Parathyroid adenoma (tissue), 2 donors: ENCODE results near the gene SUPT5H.
A peak's percentile ranks its signal among the peaks of the same experiment; 100 is the strongest.

ENCODE experiments used
- H2AFZ ChIP-seq: fragments of 300-600 bp; sonication (generic); one replicate; pipeline ENCODE4 v1.7.0; 2017; ENCODE audit warnings: antibody characterized with exemption, mild to moderate bottlenecking
- H3K27ac ChIP-seq: fragments of 300-600 bp; sonication (generic); one replicate; pipeline ENCODE4 v1.7.0; 2017
- H3K27me3 ChIP-seq: fragments of 300-600 bp; sonication (generic); one replicate; pipeline ENCODE4 v1.7.0; 2017; ENCODE audit warnings: low read length; ENCODE audit not compliant: control insufficient read depth, insufficient read depth
- H3K36me3 ChIP-seq: fragments of 300-600 bp; sonication (generic); one replicate; pipeline ENCODE4 v1.7.0; 2017; ENCODE audit warnings: low read length; ENCODE audit not compliant: control insufficient read depth, insufficient read depth
- H3K4me1 ChIP-seq: fragments of 300-600 bp; sonication (generic); one replicate; pipeline ENCODE4 v1.7.0; 2017; ENCODE audit warnings: control low read depth
- H3K4me2 ChIP-seq: fragments of 300-600 bp; sonication (generic); one replicate; pipeline ENCODE4 v1.7.0; 2017; ENCODE audit warnings: low read length
- H3K4me3 ChIP-seq: fragments of 300-600 bp; sonication (generic); one replicate; pipeline ENCODE4 v1.7.0; 2017; ENCODE audit warnings: low read depth, low read length
- H3K79me2 ChIP-seq: fragments of 300-600 bp; sonication (generic); one replicate; pipeline ENCODE4 v1.7.0; 2017; ENCODE audit warnings: control low read depth
- H3K9ac ChIP-seq: fragments of 300-600 bp; sonication (generic); one replicate; pipeline ENCODE4 v1.7.0; 2017; ENCODE audit warnings: mild to moderate bottlenecking
- H3K9me3 ChIP-seq: fragments of 300-600 bp; sonication (generic); one replicate; pipeline ENCODE4 v1.7.0; 2017; ENCODE audit warnings: low read length; ENCODE audit not compliant: control insufficient read depth
- TF ChIP-seq, protein P1 (sequence below): fragments of 300-600 bp; sonication (generic); IDR thresholded peaks from one replicate; pipeline ENCODE4 v1.7.0; 2017; ENCODE audit warnings: antibody characterized with exemption, mild to moderate bottlenecking
- donor health status: primary hyperparathyroidism.

SUPT5H gene

DNA sequence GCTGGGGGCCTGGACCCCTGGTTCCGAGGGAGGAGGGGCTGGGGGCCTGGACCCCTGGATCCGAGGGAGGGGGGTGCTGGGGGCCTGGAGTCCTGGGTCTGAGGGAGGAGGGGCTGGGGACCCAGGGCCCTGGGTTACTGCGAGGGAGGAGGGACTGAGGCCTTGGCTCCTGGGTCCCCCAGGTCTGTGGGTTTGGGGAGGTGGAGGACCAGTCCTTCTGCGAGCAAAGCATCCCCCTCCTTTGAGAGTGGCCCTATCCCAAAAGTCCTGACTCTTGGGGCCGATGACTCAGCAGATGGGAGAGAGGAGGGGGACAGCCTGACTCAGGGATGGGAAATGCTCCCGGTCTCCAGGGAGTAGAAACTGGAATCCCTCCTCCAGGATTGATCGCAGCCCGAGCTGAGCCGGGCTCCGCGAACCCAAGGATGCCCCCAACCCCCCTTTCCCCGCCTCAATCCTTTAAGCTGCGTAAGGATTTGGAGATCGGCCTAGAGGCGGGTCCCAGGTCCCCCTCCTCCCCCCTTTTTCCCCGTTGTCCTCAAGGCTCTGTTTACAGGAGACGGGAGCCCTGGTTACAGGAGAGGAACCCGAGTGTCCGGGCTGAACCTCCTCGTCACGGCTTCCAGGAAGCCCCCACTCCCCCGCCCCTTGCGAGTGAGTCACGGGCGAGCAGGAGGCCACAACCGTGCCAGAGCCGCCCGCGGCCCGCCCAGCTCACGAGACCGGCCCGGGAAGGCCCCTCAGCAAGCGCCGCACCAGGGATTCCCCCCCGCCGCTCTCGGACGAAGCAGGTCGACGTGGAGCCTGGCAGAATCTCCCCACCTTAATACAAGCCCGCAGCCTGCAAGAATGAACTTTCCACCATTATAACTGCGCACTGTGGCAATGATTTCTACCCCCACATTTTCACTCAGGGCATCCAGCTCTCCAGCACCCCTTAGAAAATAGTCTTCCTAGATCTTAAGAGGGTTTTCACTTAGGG lies 41.8 kb upstream of the SUPT5H start:
- no peaks in the 10 kb centered on the region for H3K27me3 ChIP-seq
- peaks cover 39% of the 10 kb centered on the region for H3K4me1 ChIP-seq
- no peaks in the 10 kb centered on the region for H3K36me3 ChIP-seq
- H3K4me3 ChIP-seq = peak overlapping the region; percentile 76
- TF ChIP-seq, protein P1, sequence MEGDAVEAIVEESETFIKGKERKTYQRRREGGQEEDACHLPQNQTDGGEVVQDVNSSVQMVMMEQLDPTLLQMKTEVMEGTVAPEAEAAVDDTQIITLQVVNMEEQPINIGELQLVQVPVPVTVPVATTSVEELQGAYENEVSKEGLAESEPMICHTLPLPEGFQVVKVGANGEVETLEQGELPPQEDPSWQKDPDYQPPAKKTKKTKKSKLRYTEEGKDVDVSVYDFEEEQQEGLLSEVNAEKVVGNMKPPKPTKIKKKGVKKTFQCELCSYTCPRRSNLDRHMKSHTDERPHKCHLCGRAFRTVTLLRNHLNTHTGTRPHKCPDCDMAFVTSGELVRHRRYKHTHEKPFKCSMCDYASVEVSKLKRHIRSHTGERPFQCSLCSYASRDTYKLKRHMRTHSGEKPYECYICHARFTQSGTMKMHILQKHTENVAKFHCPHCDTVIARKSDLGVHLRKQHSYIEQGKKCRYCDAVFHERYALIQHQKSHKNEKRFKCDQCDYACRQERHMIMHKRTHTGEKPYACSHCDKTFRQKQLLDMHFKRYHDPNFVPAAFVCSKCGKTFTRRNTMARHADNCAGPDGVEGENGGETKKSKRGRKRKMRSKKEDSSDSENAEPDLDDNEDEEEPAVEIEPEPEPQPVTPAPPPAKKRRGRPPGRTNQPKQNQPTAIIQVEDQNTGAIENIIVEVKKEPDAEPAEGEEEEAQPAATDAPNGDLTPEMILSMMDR = peak; percentile 14
- peak overlapping the region; percentile 61 for H2AFZ ChIP-seq
- peak overlapping the region; percentile 95 for H3K9ac ChIP-seq
- H3K79me2 ChIP-seq = peaks cover 11% of the 10 kb centered on the region
- H3K9me3 ChIP-seq = no peaks in the 10 kb centered on the region
- H3K4me2 ChIP-seq = peak overlapping the region; percentile 97
- H3K27ac ChIP-seq = peak overlapping the region; percentile 100

DNA sequence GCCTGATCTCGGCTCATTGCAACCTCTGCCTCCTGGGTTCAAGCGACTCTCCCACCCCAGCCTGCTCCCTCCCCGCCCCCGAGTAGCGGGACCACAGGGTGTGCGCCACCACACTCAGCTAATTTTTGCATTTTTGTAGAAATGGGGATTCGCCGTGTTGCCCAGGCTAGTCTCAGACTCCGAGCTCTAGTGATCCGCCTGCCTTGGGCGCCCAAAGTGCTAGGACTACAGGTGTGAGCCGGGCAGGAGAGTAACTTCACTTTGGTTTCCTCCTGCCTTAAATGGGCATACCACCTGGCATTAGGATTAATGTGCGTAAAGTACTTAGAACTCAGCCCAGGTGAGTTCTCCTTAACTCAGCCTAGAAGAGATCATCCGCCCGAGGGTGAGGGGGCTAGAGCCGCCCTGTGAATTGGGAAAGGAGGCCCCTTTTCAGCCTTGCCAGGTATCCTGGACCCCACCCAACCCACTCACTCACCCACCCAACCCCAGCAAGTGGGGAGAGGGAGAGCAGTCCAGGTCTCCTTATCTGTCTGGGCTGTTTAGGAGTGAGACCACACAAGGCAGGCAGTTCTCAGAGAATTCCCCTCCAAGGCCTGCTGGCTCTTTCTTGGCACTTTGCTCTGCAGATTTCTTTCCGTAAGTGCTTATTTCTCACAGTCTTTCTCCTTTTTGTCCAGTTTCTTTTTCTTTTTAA lies 40.0 kb upstream of the SUPT5H start:
- Histone ChIP-seq H3K36me3 (no peaks in the 10 kb centered on the region), H3K9ac (no peak overlapping the region), H3K4me1 (peaks cover 34% of the 10 kb centered on the region), H3K27me3 (no peaks in the 10 kb centered on the region), H3K4me2 (no peak overlapping the region), H3K9me3 (no peaks in the 10 kb centered on the region), H3K79me2 (peaks cover 14% of the 10 kb centered on the region), H3K4me3 (no peak overlapping the region), H2AFZ (no peak overlapping the region), H3K27ac (peak overlapping the region; percentile 100)
- TF ChIP-seq, protein P1 = no peak

DNA sequence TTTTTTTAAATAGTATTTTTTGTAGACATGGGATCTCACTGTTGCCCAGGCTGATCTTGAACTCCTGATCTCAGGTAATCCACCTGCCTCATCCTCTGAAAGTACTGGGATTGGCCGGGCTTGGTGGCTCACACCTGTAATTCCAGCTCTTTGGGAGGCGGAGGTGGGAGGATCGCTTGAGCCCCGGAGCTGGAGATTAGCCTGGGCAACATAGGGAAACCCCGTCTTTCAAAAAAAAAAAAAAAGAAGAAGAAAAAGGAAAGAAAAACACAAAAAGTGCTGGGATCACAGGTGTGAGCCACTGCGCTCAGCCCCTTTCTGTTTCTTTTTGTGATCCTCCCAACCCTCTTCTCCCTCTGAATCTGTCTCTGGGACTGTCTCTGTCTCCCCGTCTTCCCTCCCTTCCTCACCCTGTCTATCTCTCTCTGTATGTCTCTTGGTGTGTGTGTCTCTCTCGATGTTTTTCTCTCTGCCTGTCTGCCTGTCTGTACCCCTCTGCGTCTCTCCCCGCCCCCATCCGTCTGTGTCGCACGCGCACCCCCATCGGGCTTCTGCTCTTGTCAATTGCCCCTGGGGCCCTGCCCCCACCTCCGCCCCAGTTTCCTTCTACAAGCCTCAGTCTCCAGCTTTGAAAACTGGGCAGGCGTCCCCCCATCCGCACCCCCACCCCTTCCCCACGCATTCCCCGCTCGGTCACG lies 39.3 kb upstream of the SUPT5H start:
- H3K27ac ChIP-seq = peak overlapping the region; percentile 100
- H3K4me1 ChIP-seq = peaks cover 34% of the 10 kb centered on the region
- peaks cover 14% of the 10 kb centered on the region for H3K79me2 ChIP-seq
- peak overlapping the region; percentile 49 for H2AFZ ChIP-seq
- H3K36me3 ChIP-seq = no peaks in the 10 kb centered on the region
- peak overlapping the region; percentile 95 for H3K4me2 ChIP-seq
- H3K27me3 ChIP-seq = no peaks in the 10 kb centered on the region
- H3K9me3 ChIP-seq = no peaks in the 10 kb centered on the region
- H3K9ac ChIP-seq = no peak overlapping the region
- peak overlapping the region; percentile 77 for H3K4me3 ChIP-seq
- TF ChIP-seq, protein P1 = no peak

DNA sequence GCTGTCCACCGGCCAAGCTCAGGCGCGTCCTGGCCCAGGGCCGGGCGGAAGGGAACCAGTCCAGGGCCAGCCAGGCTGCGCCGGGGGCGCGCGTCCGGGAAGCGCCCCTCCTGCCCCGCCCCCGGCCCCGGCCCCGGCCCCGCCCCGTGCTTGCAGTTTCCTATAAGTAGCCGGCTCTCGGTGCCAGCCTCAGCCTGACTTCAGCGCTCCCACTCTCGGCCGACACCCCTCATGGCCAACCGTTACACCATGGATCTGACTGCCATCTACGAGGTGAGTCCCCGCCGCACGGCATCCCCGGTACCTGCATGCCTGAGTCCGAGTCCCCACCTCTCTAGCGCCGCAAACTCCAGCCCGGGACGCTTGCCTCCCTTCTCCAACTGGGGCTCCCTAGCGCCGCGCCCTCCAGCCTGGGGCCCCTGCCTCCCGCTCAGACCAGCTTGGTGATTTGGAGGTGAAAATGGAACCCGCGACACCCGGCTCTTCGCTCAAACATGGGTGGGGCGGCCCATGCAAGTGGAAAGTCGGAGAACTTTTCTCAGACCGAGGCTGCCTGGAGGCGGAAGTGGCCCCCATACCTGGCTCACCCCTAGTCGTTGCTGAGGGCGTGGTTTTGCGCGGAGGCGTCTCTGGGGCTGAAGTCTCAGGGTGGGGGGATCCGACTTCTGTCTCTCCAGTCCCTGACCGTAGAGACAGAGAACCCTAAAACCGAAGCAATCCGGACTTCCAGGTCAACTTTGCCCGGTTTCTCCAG lies 38.5 kb upstream of the SUPT5H start, which contains the start of gene ZFP36:
Gene ZFP36 (plus strand): TSS at position 192 of the 754 bp plus-strand sequence. CDS start 58 bp downstream, at position 250.
- TF ChIP-seq, protein P1 = peak; percentile 8
- peaks cover 33% of the 10 kb centered on the region for H3K4me1 ChIP-seq
- H3K27ac ChIP-seq = peak within 1 kb of the TSS; percentile 100
- H3K9ac ChIP-seq = peak within 1 kb of the TSS; percentile 99
- peak within 1 kb of the TSS; percentile 65 for H2AFZ ChIP-seq
- H3K9me3 ChIP-seq = no peaks in the 10 kb centered on the region
- no peaks in the 10 kb centered on the region for H3K27me3 ChIP-seq
- peak within 1 kb of the TSS; percentile 77 for H3K4me3 ChIP-seq
- peaks cover 14% of the 10 kb centered on the region for H3K79me2 ChIP-seq
- H3K36me3 ChIP-seq = no peaks in the 10 kb centered on the region
- peak within 1 kb of the TSS; percentile 95 for H3K4me2 ChIP-seq
